Esophagus (tissue), 2 donors: ENCODE results near the gene PARVA. TPM values are rescaled to one million over a fixed set of nuclear protein-coding genes. Genes with fewer than 3 reads are reported as not detected.

Experiments used
- H3K27ac ChIP-seq, 2 donors: one replicate each; pipeline ENCODE4 v1.5.1; 2013; ENCODE audit warnings: low read depth in 2 of 2, mild to moderate bottlenecking in 2 of 2, inconsistent platforms in 1 of 2, low read length in 1 of 2, moderate library complexity in 1 of 2
- H3K27me3 ChIP-seq, 2 donors: one replicate each; pipeline ENCODE4 v1.6.1; 2013; ENCODE audit warnings: low read length in 2 of 2, control low read depth in 1 of 2, mild to moderate bottlenecking in 1 of 2; ENCODE audit not compliant: insufficient read depth in 2 of 2, control insufficient read depth in 1 of 2
- H3K36me3 ChIP-seq, 2 donors: one replicate each; pipeline ENCODE4 v1.6.1; 2013; ENCODE audit warnings: low read length in 1 of 2; ENCODE audit not compliant: control insufficient read depth in 2 of 2, insufficient read depth in 2 of 2
- H3K4me1 ChIP-seq, 2 donors: one replicate each; pipeline ENCODE4 v1.6.1; 2013; ENCODE audit warnings: low read length in 1 of 2; ENCODE audit not compliant: control insufficient read depth in 2 of 2, insufficient read depth in 2 of 2
- H3K4me3 ChIP-seq, 2 donors: one replicate each; pipeline ENCODE4 v1.5.1; 2013; ENCODE audit warnings: low read length in 2 of 2, mild to moderate bottlenecking in 2 of 2, low read depth in 1 of 2, moderate library complexity in 1 of 2
- H3K9me3 ChIP-seq, 2 donors: one replicate each; pipeline ENCODE4 v1.6.1; 2013; ENCODE audit warnings: mild to moderate bottlenecking in 2 of 2, low read depth in 1 of 2, low read length in 1 of 2, moderate library complexity in 1 of 2; ENCODE audit not compliant: control insufficient read depth in 2 of 2, insufficient read depth in 1 of 2
- WGBS, 2 donors: extraction: QIAGEN DNeasy Blood & Tissue Kit; methylation state at CpG; one replicate each; pipeline ENCODE4 v1.1.7; 2013; 5-methylcytosine and 5-hydroxymethylcytosine counted together
- polyA plus RNA-seq, 2 donors: library from polyadenylated mRNA; stranded (reverse); fragments of 200-250 nt; gene quantifications; one replicate each; pipeline ENCODE4 v1.2.3, GENCODE V29; 2013
- donor health status: healthy with polysubstance abuse.
- donor health status: Bipolar disorder and iron deficiency.

PARVA gene
- polyA plus RNA-seq, 2 donors = 8.2 to 18.3 TPM

- no peaks in the 10 kb centered on the region for H3K27me3 ChIP-seq
Measured at GRCh38 chr11:12411393-12411792, 34.0 kb downstream of the PARVA start.

GRCh38 chr11:12411806-12412727, 34.7 kb downstream of the PARVA start:
- no peaks in the 10 kb centered on the region for H3K4me1 ChIP-seq
- no peaks in the 10 kb centered on the region for H3K9me3 ChIP-seq
- peak overlapping the region; percentile 54 to 69 for H3K27ac ChIP-seq
- H3K4me3 ChIP-seq = no peak overlapping the region
- no peaks in the 10 kb centered on the region for H3K36me3 ChIP-seq
- WGBS, 2 donors = 29 to 39% methylated on average over 7 of the region's 7 CpGs
- no peaks in the 10 kb centered on the region for H3K27me3 ChIP-seq

More at GRCh38 chr11:12411393-12411792, 34.0 kb downstream of the PARVA start:
- H3K36me3 ChIP-seq = no peaks in the 10 kb centered on the region
- 87 to 90% methylated on average over 3 of the region's 3 CpGs for WGBS, 2 donors
- no peak overlapping the region for H3K4me3 ChIP-seq
- peak overlapping the region; percentile 43 to 69 for H3K27ac ChIP-seq
- no peaks in the 10 kb centered on the region for H3K9me3 ChIP-seq
- H3K4me1 ChIP-seq = no peaks in the 10 kb centered on the region

- no peaks in the 10 kb centered on the region for H3K9me3 ChIP-seq
- H3K4me3 ChIP-seq = no peak overlapping the region
- no peaks in the 10 kb centered on the region for H3K36me3 ChIP-seq
- H3K27me3 ChIP-seq = no peaks in the 10 kb centered on the region
- WGBS, 2 donors = 30 to 50% methylated on average over 9 of the region's 9 CpGs
- H3K27ac ChIP-seq = peak overlapping the region; percentile 39 to 71
- H3K4me1 ChIP-seq = peaks cover 0 to 4% of the 10 kb centered on the region in 2 donors
Measured at GRCh38 chr11:12413141-12414052, 36.0 kb downstream of the PARVA start.

- Histone ChIP-seq H3K4me1 (peaks cover 0 to 5% of the 10 kb centered on the region in 2 donors), H3K36me3 (no peaks in the 10 kb centered on the region), H3K9me3 (no peaks in the 10 kb centered on the region), H3K27me3 (no peaks in the 10 kb centered on the region), H3K27ac (peak overlapping the region; percentile 61 to 84), H3K4me3 (no peak overlapping the region)
- WGBS, 2 donors = 74 to 75% methylated on average over 6 of the region's 6 CpGs
Measured at GRCh38 chr11:12414611-12415010, 37.2 kb downstream of the PARVA start.

GRCh38 chr11:12415342-12415966, 38.1 kb downstream of the PARVA start:
- WGBS, 2 donors = 90 to 98% methylated on average over 4 of the region's 4 CpGs
- no peaks in the 10 kb centered on the region for H3K36me3 ChIP-seq
- no peaks in the 10 kb centered on the region for H3K27me3 ChIP-seq
- no peaks in the 10 kb centered on the region for H3K9me3 ChIP-seq
- peaks cover 0 to 5% of the 10 kb centered on the region in 2 donors for H3K4me1 ChIP-seq
- H3K4me3 ChIP-seq = no peak overlapping the region
- H3K27ac ChIP-seq = peak overlapping the region; percentile 61 to 84

GRCh38 chr11:12416552-12416951, 39.2 kb downstream of the PARVA start:
- H3K36me3 ChIP-seq = no peaks in the 10 kb centered on the region
- H3K4me1 ChIP-seq = peaks cover 0 to 5% of the 10 kb centered on the region in 2 donors
- peak overlapping the region in 1 of 2 donors; percentile 59 for H3K27ac ChIP-seq
- H3K4me3 ChIP-seq = no peak overlapping the region
- H3K9me3 ChIP-seq = no peaks in the 10 kb centered on the region
- WGBS, 2 donors = 89 to 90% methylated on average over 6 of the region's 6 CpGs
- H3K27me3 ChIP-seq = no peaks in the 10 kb centered on the region

- Histone ChIP-seq H3K9me3 (no peaks in the 10 kb centered on the region), H3K27ac (peak overlapping the region; percentile 35 to 67), H3K36me3 (no peaks in the 10 kb centered on the region), H3K4me1 (peaks cover 0 to 5% of the 10 kb centered on the region in 2 donors), H3K4me3 (no peak overlapping the region), H3K27me3 (no peaks in the 10 kb centered on the region)
- 77 to 78% methylated on average over 11 of the region's 11 CpGs for WGBS, 2 donors
Measured at GRCh38 chr11:12417691-12418611, 40.6 kb downstream of the PARVA start.

GRCh38 chr11:12420040-12420439, 42.7 kb downstream of the PARVA start:
- H3K4me1 ChIP-seq = peaks cover 0 to 5% of the 10 kb centered on the region in 2 donors
- no peaks in the 10 kb centered on the region for H3K27me3 ChIP-seq
- WGBS, 2 donors = 75 to 84% methylated on average over 3 of the region's 3 CpGs
- H3K36me3 ChIP-seq = no peaks in the 10 kb centered on the region
- H3K4me3 ChIP-seq = no peak overlapping the region
- no peaks in the 10 kb centered on the region for H3K9me3 ChIP-seq
- no peak overlapping the region for H3K27ac ChIP-seq
